Activated CD8-positive, alpha-beta T cell treated with anti-CD3 and anti-CD28 coated beads, Interleukin-2, amount 10 ng/mL, durations not matched to agents 7 days and 5 days (primary cell): ENCODE data around the gene CC2D2B. TPM values are rescaled to one million over a fixed set of nuclear protein-coding genes. Genes with fewer than 3 reads are reported as not detected.
"Not testable (repeated sequence)": the region's sequence is repeated elsewhere in the genome, so short reads cannot be mapped to it uniquely, and the experiment has no call there.

ENCODE experiments used
- ATAC-seq: fragments of 150-1000 bp; cut with Tn5 transposase; one replicate; pipeline ENCODE4 v1.10.0; 2021; ENCODE audit warnings: moderate library complexity
- CTCF ChIA-PET: fragments of 350-600 bp; sonication (Branson Sonifier 250); formaldehyde crosslinking; loops from one replicate; lab custom pipeline; 2021; ENCODE audit warnings: antibody characterized with exemption; lab: Charles Lee
- POLR2A ChIA-PET: fragments of 350-600 bp; sonication (Branson Sonifier 250); formaldehyde crosslinking; loops from one replicate; lab custom pipeline; 2021; ENCODE audit warnings: antibody characterized with exemption; lab: Charles Lee
- DNase-seq: peaks from one replicate; pipeline ENCODE4 v3.0.0-alpha.2; 2020
- H3K27ac Mint-ChIP-seq: one replicate; pipeline ENCODE4 v1.8.0; 2021; ENCODE audit warnings: mild to moderate bottlenecking, mixed read lengths
- H3K27me3 Mint-ChIP-seq: one replicate; pipeline ENCODE4 v1.8.0; 2021; ENCODE audit warnings: low read depth, mixed read lengths
- H3K36me3 Mint-ChIP-seq: one replicate; pipeline ENCODE4 v1.8.0; 2021; ENCODE audit warnings: low read depth, mixed read lengths
- H3K4me1 Mint-ChIP-seq: one replicate; pipeline ENCODE4 v1.8.0; 2021; ENCODE audit warnings: low read depth, mixed read lengths
- H3K4me3 Mint-ChIP-seq: one replicate; pipeline ENCODE4 v1.8.0; 2021; ENCODE audit warnings: mild to moderate bottlenecking, mixed read lengths
- H3K9me3 Mint-ChIP-seq: one replicate; pipeline ENCODE4 v1.8.0; 2022; ENCODE audit warnings: mixed read lengths; ENCODE audit not compliant: insufficient read depth
- total RNA-seq, 2 experiments: library from RNA; stranded (reverse); gene quantifications; one replicate each; pipeline ENCODE4 v1.2.3, GENCODE V29; 2021

The CC2D2B gene
- total RNA-seq, 2 experiments from 2014 or later = 0.21 to 0.34 TPM

DNA sequence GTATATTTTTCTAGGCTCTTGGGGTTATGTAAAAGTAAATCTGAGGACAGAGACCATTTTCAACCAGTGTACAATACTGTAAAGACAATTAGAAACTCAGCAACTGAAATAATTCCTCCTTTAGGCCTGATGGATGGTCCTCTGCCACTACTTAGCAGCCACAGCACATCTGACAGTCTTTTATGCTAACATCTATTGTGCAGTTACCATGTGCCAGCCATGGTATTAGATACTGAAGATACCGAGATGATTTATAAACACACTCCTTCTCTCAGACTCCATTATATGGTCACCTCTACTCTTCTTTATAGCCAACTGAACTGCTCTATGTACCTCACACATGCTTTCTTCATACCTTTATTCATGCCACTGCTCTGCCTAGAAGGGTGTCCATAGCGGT lies 74.4 kb downstream of the CC2D2B start:
- DNase-seq (no peak), ATAC-seq (no peak)
- no peak overlapping the region for H3K27ac Mint-ChIP-seq
- CTCF ChIA-PET = interaction anchor here (1.7 kb wide), 1 partner anchor 247 kb away, joined by 6 read pairs; no protein-coding TSS in a partner anchor
- no peaks in the 10 kb centered on the region for H3K36me3 Mint-ChIP-seq
- no peak overlapping the region for H3K4me3 Mint-ChIP-seq
- no peaks in the 10 kb centered on the region for H3K27me3 Mint-ChIP-seq
- POLR2A ChIA-PET = no interaction called here
- no peaks in the 10 kb centered on the region for H3K9me3 Mint-ChIP-seq
- H3K4me1 Mint-ChIP-seq = no peaks in the 10 kb centered on the region

DNA sequence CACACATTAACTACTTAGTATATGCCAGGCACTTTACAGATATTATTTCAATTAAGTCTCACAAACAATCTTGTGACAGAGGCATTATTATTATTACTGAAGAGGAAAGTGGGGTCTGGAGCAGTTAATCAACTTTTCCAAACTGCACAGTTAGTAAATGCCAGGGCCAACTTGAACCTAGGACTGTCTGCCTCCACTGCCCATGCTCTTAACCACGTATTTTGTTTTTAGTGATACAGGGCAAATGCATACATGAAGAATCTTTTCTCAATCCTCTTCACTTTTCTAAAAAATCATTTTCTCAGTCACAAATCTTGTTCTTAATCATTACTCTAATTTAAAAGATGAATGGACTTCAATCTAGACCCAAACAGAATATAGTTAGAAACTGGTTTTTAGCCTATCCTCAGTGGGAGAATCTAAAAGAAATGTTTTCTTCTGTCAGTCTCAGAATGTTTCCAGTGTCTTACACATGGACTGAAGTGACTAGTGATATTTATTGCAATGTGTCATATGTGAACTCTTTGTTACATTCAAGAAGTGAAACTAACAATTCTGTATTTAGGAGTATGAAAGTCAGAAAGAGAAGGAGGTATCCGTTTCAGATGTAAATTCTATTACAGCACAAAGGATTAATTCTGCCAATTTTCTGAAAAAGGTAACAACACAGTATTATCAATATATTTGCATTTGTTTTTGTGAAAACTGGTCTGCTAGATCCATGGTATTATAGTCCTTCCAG lies 80.1 kb downstream of the CC2D2B start:
- Mint-ChIP-seq H3K4me1 (no peaks in the 10 kb centered on the region), H3K4me3 (no peak overlapping the region), H3K9me3 (no peaks in the 10 kb centered on the region), H3K36me3 (no peaks in the 10 kb centered on the region), H3K27ac (no peak overlapping the region), H3K27me3 (peaks cover 4% of the 10 kb centered on the region)
- POLR2A ChIA-PET = no interaction called here
- CTCF ChIA-PET = interaction anchor here (1.1 kb wide), 1 partner anchor 29 kb away, joined by 3 read pairs; no protein-coding TSS in a partner anchor
- no peak for DNase-seq
- ATAC-seq = no peak

DNA sequence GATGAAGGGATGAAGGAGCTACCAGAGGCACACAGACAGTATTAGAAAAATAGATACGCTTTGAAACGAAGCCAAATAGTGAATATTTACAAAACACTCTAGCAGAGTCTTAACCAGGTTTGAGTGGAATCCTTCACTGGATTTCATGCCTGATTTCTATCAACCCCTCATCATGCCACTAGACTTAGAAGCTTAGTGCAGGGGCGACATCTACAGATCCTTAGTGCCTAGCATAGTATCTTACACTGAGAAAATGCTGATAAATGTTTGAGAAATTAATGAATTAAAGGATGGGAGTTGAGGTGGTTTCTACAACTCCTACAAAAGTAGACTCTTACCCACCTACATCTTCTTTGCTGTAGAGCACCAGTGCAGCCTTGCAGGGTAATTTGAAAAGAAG lies 80.9 kb downstream of the CC2D2B start:
- Mint-ChIP-seq H3K36me3 (no peaks in the 10 kb centered on the region), H3K27ac (no peak overlapping the region), H3K27me3 (peaks cover 4% of the 10 kb centered on the region), H3K9me3 (no peaks in the 10 kb centered on the region), H3K4me1 (no peaks in the 10 kb centered on the region), H3K4me3 (no peak overlapping the region)
- ChIA-PET CTCF (interaction anchor here (1.1 kb wide), 1 partner anchor 28 kb away, joined by 3 read pairs; no protein-coding TSS in a partner anchor), POLR2A (no interaction called here)
- ATAC-seq = no peak
- DNase-seq = no peak

DNA sequence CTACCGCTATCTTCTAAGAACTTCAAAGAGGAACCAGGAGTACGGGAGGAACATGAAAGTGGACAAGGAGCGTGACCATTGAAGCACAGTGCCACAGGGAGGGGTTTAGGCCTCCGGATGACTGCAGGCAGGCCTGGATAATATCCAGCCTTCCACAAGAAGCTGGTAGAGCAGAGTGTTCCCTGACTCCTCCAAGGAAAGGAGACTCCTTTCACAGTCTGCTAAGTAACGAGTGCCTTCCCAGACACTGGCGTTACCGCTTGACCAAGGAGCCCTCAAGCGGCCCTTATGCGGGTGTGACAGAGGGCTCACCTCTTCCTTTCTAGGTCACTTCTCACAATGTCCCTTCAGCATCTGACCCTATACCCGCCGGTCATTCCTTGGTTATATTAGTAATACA lies 86.6 kb downstream of the CC2D2B start:
- DNase-seq, POLR2A ChIA-PET, H3K9me3 Mint-ChIP-seq, CTCF ChIA-PET, H3K27ac Mint-ChIP-seq, ATAC-seq, H3K36me3 Mint-ChIP-seq, H3K4me1 Mint-ChIP-seq, H3K27me3 Mint-ChIP-seq, H3K4me3 Mint-ChIP-seq: not testable (repeated sequence)

- CTCF ChIA-PET = interaction anchor here (2.5 kb wide), 1 partner anchor 19 kb away, joined by 11 read pairs; no protein-coding TSS in a partner anchor
- Mint-ChIP-seq H3K4me1 (no peaks in the 10 kb centered on the region), H3K9me3 (no peaks in the 10 kb centered on the region), H3K36me3 (no peaks in the 10 kb centered on the region), H3K4me3 (no peak overlapping the region), H3K27me3 (no peaks in the 10 kb centered on the region), H3K27ac (no peak overlapping the region)
- DNase-seq (no peak), ATAC-seq (no peak)
- POLR2A ChIA-PET = no interaction called here
These were observed 90.5 kb downstream of the CC2D2B start for GRCh38 chr10:95998255-95998784.

DNA sequence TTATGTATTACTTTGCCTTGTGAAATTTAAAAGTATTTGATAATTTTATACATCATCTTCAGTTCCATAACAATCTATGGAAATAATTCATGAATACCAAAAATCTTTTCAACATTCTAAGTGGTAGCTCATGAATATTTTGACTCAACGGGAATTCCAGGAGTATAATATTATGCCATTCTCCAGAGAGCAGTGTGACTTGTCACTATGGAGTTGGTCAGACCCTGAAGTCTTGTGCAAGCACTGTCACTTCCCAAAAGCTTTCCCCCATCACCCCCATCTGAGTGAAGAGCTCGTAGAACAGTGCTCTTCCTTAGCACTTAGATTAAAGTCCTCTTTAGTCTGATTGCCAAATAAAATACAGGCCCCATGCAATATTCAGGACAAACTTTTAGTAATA lies 106.2 kb downstream of the CC2D2B start:
- ChIA-PET CTCF (interaction anchor here (0.9 to 1.6 kb wide), 3 partner anchors 18 to 320 kb away, joined by 3 to 9 read pairs (median 4); partner anchors contain the start of gene TCTN3), POLR2A (interaction anchor here (0.6 kb wide), 1 partner anchor 1448 kb away, joined by 4 read pairs; no protein-coding TSS in a partner anchor)
- Mint-ChIP-seq H3K9me3 (no peaks in the 10 kb centered on the region), H3K27ac (no peak overlapping the region), H3K4me3 (no peak overlapping the region), H3K27me3 (peaks cover 9% of the 10 kb centered on the region), H3K4me1 (no peaks in the 10 kb centered on the region), H3K36me3 (no peaks in the 10 kb centered on the region)
- DNase-seq (no peak), ATAC-seq (no peak)

DNA sequence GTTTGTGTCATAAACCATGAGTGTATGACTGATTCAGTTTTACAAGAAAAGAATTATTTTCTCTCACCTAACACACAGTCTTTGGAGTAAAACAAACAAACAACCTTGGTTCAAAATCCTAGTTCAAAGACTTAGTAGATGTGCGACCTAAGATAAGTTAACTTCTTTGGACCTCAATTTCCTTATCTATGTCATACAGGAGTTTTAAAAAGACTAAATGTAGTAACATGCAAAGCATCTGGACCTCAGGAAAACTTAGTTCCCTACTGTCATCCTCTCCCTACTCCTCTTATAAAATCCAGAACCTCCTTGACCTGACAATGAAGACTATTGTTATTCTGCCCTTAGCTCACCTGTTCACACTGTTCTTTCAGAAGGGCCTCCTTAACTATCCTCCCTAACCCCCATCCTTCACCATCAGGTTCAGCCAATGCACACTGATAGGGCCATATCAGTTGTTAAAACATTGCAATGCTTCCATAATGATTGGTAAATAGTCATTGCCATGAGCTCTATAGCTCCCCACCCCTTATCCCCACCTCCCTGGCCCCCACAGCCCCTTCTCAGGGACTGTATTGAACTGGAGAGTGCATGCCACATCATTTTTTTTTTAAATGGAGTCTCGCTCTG lies 106.8 kb downstream of the CC2D2B start:
- Mint-ChIP-seq H3K27ac (no peak overlapping the region), H3K27me3 (peaks cover 6% of the 10 kb centered on the region), H3K4me1 (no peaks in the 10 kb centered on the region), H3K36me3 (no peaks in the 10 kb centered on the region), H3K4me3 (no peak overlapping the region), H3K9me3 (no peaks in the 10 kb centered on the region)
- no peak for ATAC-seq
- no peak for DNase-seq
- ChIA-PET CTCF (interaction anchor here (0.9 to 1.6 kb wide), 4 partner anchors 18 to 360 kb away, joined by 3 to 9 read pairs (median 4); partner anchors contain the start of gene TCTN3), POLR2A (interaction anchor here (0.6 kb wide), 1 partner anchor 1447 kb away, joined by 4 read pairs; no protein-coding TSS in a partner anchor)

- ATAC-seq (peak; percentile 95), DNase-seq (peak; percentile 65)
- no peaks in the 10 kb centered on the region for H3K36me3 Mint-ChIP-seq
- POLR2A ChIA-PET = no interaction called here
- no peak overlapping the region for H3K27ac Mint-ChIP-seq
- no peaks in the 10 kb centered on the region for H3K4me1 Mint-ChIP-seq
- CTCF ChIA-PET = interaction anchor here (0.6 to 5.8 kb wide), 51 partner anchors 8 to 358 kb away, joined by 3 to 63 read pairs (median 4); partner anchors contain the start of gene TCTN3
- H3K9me3 Mint-ChIP-seq = no peaks in the 10 kb centered on the region
- H3K4me3 Mint-ChIP-seq = no peak overlapping the region
- peaks cover 2% of the 10 kb centered on the region for H3K27me3 Mint-ChIP-seq
These were observed 109.5 kb downstream of the CC2D2B start for GRCh38 chr10:96017191-96017687.

DNA sequence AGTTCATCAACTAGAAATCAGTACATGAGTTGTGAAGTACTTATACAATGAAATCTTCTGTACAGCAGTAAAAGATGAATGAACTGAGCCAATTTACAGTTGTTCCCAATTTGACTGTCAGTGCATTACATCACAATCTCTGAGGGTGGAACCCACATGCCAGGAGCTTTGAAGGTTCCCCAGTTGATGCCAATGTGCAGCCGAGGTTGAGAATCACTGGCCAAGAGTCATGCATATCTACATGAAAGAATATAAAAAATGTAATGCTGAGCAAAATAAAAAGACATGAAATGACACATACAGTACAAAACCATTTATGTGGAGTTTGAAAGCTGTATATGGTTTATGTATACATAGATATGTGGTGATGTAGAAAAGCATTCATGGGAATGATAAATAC lies 113.6 kb downstream of the CC2D2B start:
- H3K27ac Mint-ChIP-seq = no peak overlapping the region
- no peak for ATAC-seq

DNA sequence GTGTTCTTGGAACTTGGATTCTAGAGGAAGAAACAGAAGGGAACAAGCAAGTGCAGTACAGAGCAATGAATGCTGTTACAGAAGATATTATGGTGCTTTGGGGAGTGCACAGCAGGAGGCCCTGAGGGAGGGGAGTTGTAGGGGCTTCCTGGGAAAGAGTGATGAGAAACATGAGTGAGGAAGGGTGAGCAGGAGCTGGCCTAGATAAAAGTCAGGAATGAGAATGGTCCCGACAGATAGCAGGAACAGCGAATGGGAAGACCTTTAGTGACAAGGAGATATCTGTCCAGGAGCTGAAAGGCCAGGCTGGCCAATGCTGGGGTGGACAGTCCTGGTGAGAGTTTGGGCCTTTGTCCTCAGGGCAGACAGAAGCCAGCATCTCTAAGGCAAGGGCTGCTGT lies 115.0 kb downstream of the CC2D2B start:
- Mint-ChIP-seq H3K27ac (no peak overlapping the region), H3K27me3 (no peaks in the 10 kb centered on the region), H3K4me1 (peaks cover 1% of the 10 kb centered on the region), H3K9me3 (no peaks in the 10 kb centered on the region), H3K36me3 (no peaks in the 10 kb centered on the region), H3K4me3 (no peak overlapping the region)
- CTCF ChIA-PET = interaction anchor here (0.8 kb wide), 1 partner anchor 316 kb away, joined by 3 read pairs; no protein-coding TSS in a partner anchor
- DNase-seq (no peak), ATAC-seq (no peak)
- POLR2A ChIA-PET = no interaction called here

More for the DNA sequence above, 113.6 kb downstream of the CC2D2B start:
- H3K4me1 Mint-ChIP-seq = peaks cover 1% of the 10 kb centered on the region
- peaks cover 2% of the 10 kb centered on the region for H3K27me3 Mint-ChIP-seq
- ChIA-PET POLR2A (no interaction called here), CTCF (interaction anchor here (0.7 kb wide), 1 partner anchor 328 kb away, joined by 3 read pairs; the partner anchor contains the start of gene TCTN3)
- H3K4me3 Mint-ChIP-seq = no peak overlapping the region
- H3K36me3 Mint-ChIP-seq = no peaks in the 10 kb centered on the region
- H3K9me3 Mint-ChIP-seq = no peaks in the 10 kb centered on the region
- no peak for DNase-seq

DNA sequence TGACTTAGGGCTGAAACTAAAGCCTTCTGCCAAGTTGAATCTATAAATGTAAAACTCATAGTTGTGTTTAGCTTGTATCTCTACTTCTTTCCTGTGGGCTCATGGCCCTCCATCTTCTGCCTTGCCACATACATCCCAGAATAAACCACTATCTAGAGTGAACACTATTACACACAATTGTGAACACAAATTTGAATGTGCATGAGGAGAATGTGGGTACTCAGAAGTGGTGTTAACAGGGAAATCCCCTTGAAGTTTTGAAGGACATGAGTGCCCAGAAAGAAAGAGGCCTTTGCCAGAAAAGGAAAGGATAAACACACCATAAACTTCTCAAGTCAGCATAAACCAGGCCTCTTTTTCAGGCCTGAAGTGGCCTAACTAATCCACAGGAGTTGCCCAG lies 115.4 kb downstream of the CC2D2B start:
- Mint-ChIP-seq H3K4me1 (peaks cover 1% of the 10 kb centered on the region), H3K27ac (no peak overlapping the region), H3K9me3 (no peaks in the 10 kb centered on the region), H3K36me3 (no peaks in the 10 kb centered on the region), H3K4me3 (no peak overlapping the region), H3K27me3 (no peaks in the 10 kb centered on the region)
- ATAC-seq = no peak
- no peak for DNase-seq
- ChIA-PET CTCF (interaction anchor here (0.8 to 0.9 kb wide), 2 partner anchors 316 to 592 kb away, joined by 3 read pairs; no protein-coding TSS in a partner anchor), POLR2A (no interaction called here)
